A549 (cell line): ENCODE data around the gene DGKD.

Source experiments
- CHD4 ChIP-seq: fragments of 200-600 bp; sonication (generic); IDR thresholded peaks from 2 replicates; pipeline ENCODE4 v1.6.1; 2016; ENCODE audit warnings: antibody characterized with exemption, mild to moderate bottlenecking, borderline replicate concordance
- POLR2A ChIP-seq: IDR thresholded peaks from 2 replicates; pipeline ENCODE4 v1.6.1; 2012; ENCODE audit warnings: mild to moderate bottlenecking, low read length
- RNF2 ChIP-seq: fragments of 200-600 bp; sonication (generic); IDR thresholded peaks from 2 replicates; pipeline ENCODE4 v1.6.1; 2016; ENCODE audit warnings: low read depth, mild to moderate bottlenecking, antibody characterized with exemption, moderate library complexity, borderline replicate concordance
- TF ChIP-seq, protein P1 (sequence below): fragments of >200 bp; sonication (Bioruptor Twin); formaldehyde crosslinking; IDR thresholded peaks from 3 replicates; pipeline ENCODE4 v1.5.1; 2016

DNA sequence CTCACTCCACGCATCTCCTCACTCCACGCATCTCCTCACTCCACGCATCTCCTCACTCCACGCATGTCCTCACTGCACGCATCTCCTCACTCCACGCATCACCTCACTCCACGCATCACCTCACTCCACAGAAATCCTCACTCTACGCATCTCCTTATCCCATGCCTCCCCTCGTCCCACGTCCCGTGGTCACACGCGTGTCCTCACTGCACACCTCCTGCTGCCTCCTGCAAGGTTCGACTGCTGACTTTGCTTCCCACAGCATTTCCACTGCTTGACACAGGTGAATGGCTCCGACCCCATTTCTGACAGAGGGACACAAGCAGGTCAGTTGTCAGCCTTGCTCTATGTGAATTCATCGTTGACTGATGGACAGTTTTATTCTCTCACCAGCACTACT lies 109.3 kb downstream of the DGKD start:
- TF ChIP-seq RNF2 (no peak), CHD4 (no peak), POLR2A (no peak)
- TF ChIP-seq, protein P1, sequence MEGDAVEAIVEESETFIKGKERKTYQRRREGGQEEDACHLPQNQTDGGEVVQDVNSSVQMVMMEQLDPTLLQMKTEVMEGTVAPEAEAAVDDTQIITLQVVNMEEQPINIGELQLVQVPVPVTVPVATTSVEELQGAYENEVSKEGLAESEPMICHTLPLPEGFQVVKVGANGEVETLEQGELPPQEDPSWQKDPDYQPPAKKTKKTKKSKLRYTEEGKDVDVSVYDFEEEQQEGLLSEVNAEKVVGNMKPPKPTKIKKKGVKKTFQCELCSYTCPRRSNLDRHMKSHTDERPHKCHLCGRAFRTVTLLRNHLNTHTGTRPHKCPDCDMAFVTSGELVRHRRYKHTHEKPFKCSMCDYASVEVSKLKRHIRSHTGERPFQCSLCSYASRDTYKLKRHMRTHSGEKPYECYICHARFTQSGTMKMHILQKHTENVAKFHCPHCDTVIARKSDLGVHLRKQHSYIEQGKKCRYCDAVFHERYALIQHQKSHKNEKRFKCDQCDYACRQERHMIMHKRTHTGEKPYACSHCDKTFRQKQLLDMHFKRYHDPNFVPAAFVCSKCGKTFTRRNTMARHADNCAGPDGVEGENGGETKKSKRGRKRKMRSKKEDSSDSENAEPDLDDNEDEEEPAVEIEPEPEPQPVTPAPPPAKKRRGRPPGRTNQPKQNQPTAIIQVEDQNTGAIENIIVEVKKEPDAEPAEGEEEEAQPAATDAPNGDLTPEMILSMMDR: no peak
